GM18858 (cell line): ENCODE data around the gene PTPRB.

Source experiments
- ATAC-seq: cut with Tn5 transposase; IDR thresholded peaks from one replicate; pipeline ENCODE4 v1.9.1; 2021; ENCODE audit not compliant: unreplicated experiment

PTPRB gene

GRCh38 chr12:70644861-70645260, 7.6 kb upstream of the PTPRB start:
- no peak for ATAC-seq

- no peak for ATAC-seq
Observed at GRCh38 chr12:70643939-70644338, 6.7 kb upstream of the PTPRB start.

GRCh38 chr12:70641691-70642090, 4.5 kb upstream of the PTPRB start:
- no peak for ATAC-seq

- ATAC-seq: no peak
Observed at GRCh38 chr12:70640901-70641300, 3.7 kb upstream of the PTPRB start.

- no peak for ATAC-seq
Observed at GRCh38 chr12:70639535-70639934, 2.3 kb upstream of the PTPRB start.

- no peak for ATAC-seq
Observed at GRCh38 chr12:70638639-70639360, 1.6 kb upstream of the PTPRB start.

- no peak for ATAC-seq
Observed at GRCh38 chr12:70635755-70636154, 1.5 kb downstream of the PTPRB start.

- ATAC-seq: no peak
Observed at GRCh38 chr12:70628701-70629480, 8.3 kb downstream of the PTPRB start.

GRCh38 chr12:70627677-70628076, 9.6 kb downstream of the PTPRB start:
- ATAC-seq: no peak

- no peak for ATAC-seq
Observed at GRCh38 chr12:70626180-70626579, 11.0 kb downstream of the PTPRB start.

GRCh38 chr12:70619471-70620152, 17.6 kb downstream of the PTPRB start:
- ATAC-seq: no peak

- no peak for ATAC-seq
Observed at GRCh38 chr12:70618371-70618770, 18.9 kb downstream of the PTPRB start.

- no peak for ATAC-seq
Observed at GRCh38 chr12:70617450-70617849, 19.8 kb downstream of the PTPRB start.

- ATAC-seq: no peak
Observed at GRCh38 chr12:70615174-70615866, 21.9 kb downstream of the PTPRB start.

- ATAC-seq: no peak
Observed at GRCh38 chr12:70609739-70610491, 27.3 kb downstream of the PTPRB start.

- ATAC-seq: no peak
Observed at GRCh38 chr12:70609203-70609602, 28.0 kb downstream of the PTPRB start.

GRCh38 chr12:70608184-70608583, 29.0 kb downstream of the PTPRB start:
- ATAC-seq: no peak

- no peak for ATAC-seq
Observed at GRCh38 chr12:70607107-70607506, 30.1 kb downstream of the PTPRB start.

GRCh38 chr12:70605976-70606375, 31.3 kb downstream of the PTPRB start:
- ATAC-seq: no peak

- ATAC-seq: no peak
Observed at GRCh38 chr12:70604662-70605061, 32.6 kb downstream of the PTPRB start.

- ATAC-seq: no peak
Observed at GRCh38 chr12:70603044-70603443, 34.2 kb downstream of the PTPRB start.
